GM12872 (cell line): ENCODE measurements around the gene SHISA9.

Experiments used
- CTCF ChIP-seq: IDR thresholded peaks from 3 replicates; pipeline ENCODE4 v1.5.1; 2011; ENCODE audit warnings: low read depth, mild to moderate bottlenecking, low read length, moderate library complexity; ENCODE audit not compliant: insufficient read depth

Gene SHISA9

GRCh38 chr16:13030769-13031168 is 129.4 kb downstream of the SHISA9 start:
- TF ChIP-seq CTCF = no peak

GRCh38 chr16:13032911-13033310 is 131.5 kb downstream of the SHISA9 start:
- TF ChIP-seq CTCF = no peak

DNA sequence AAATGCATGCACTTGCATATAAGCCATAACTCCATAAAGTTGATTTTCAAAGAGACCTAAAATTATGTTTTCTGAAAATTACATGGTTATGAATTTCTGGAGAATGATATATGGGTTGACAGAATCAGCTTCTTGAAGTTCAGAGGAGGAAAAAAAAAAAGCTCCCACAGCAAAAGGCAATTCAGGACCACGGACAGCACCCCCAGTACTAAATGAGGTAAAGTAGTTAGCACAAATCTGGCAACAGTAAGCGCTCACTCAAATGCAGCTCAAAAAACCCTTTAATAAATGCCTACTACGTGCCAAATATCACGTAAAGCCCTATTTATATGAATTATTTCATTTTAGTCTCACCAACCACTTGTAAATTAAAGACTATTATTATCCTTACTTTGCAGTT is 135.2 kb downstream of the SHISA9 start:
- TF ChIP-seq CTCF = no peak

GRCh38 chr16:13038591-13038990 is 137.2 kb downstream of the SHISA9 start:
- TF ChIP-seq CTCF = no peak

GRCh38 chr16:13039526-13039925 is 138.1 kb downstream of the SHISA9 start:
- TF ChIP-seq CTCF = no peak

GRCh38 chr16:13041180-13041579 is 139.8 kb downstream of the SHISA9 start:
- TF ChIP-seq CTCF = no peak

DNA sequence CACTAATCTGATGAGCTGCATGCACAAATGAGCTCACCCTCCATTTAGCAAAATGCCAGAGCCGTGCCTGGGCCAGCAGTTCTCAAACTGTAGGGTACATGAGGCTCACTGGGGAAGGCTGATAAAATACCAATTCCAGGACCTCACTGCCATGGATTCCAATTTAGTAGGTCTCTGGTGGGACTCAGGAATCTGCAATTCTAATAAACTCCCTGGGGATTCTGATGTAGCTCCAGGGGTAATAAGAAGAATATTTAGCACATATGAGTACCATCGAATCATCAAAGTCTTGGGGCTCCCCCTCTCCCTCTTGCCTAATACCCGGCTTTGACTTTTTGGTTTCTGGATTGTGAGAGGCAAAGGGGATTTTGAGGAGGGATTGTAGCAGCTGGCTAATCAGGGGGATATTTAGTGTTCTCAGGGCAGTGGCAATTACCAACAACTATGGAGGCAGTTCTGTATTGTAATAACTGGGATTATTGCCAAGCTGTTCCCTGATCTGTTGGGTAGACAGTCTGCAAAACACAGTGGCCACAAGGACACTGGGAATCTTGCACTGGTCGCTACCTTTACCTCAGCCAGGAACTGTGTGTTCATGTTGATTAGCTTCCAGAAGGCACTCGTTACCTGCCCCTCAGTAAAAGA is 140.4 kb downstream of the SHISA9 start:
- TF ChIP-seq CTCF = no peak
